Endothelial cell of umbilical vein (primary cell): Measurements from ENCODE around the gene PLA2R1. TPM values are rescaled to one million over a fixed set of nuclear protein-coding genes. Genes with fewer than 3 reads are reported as not detected.

Experiments
- BruUV-seq: library from RNA; stranded (reverse); fragments of 400-500 nt; replicated peaks from 2 replicates; lab custom pipeline; 2021; lab: Mats Ljungman, UMichigan
- CTCF ChIA-PET: fragments of 300-600, 350-600 bp; sonication (Branson Sonifier 250); formaldehyde crosslinking; loops from one replicate; lab custom pipeline; 2021; ENCODE audit warnings: antibody characterized with exemption, inconsistent platforms; lab: Charles Lee
- POLR2A ChIA-PET: fragments of 300-600, 350-600 bp; sonication (Branson Sonifier 250); formaldehyde crosslinking; loops from one replicate; lab custom pipeline; 2021; ENCODE audit warnings: antibody characterized with exemption, inconsistent platforms; lab: Charles Lee
- DNase-seq: peaks from one replicate; pipeline ENCODE4 v3.0.0-alpha.2; 2011; ENCODE audit warnings: low read depth, low spot score
- FAIRE-seq: peaks from 2 replicates; lab custom pipeline; 2011; peaks lifted over from hg19 to GRCh38; lab: Jason Lieb, UNC
- H2AFZ ChIP-seq: 2 replicates; pipeline ENCODE4 v1.6.0; 2012; ENCODE audit warnings: low read depth, low read length, control low read depth, inconsistent platforms
- H3K27ac ChIP-seq: 2 replicates; pipeline ENCODE4 v1.5.1; 2011; ENCODE audit warnings: low read depth, mild to moderate bottlenecking, control low read depth, low read length, moderate library complexity; ENCODE audit not compliant: insufficient read depth
- H3K27me3 ChIP-seq, 2 experiments: 2 replicates each; pipeline versions ENCODE4 v1.6.0 to v1.6.1; 2011; ENCODE audit warnings: low read length in 2 of 2, mixed read lengths in 1 of 2; ENCODE audit not compliant: control insufficient read depth in 2 of 2, insufficient read depth in 2 of 2
- H3K36me3 ChIP-seq, 2 experiments: 2 replicates in 1 of 2; 3 replicates in 1 of 2; pipeline ENCODE4 v1.5.1; 2011; ENCODE audit warnings: low read length in 2 of 2, mild to moderate bottlenecking in 1 of 2, moderate library complexity in 1 of 2; ENCODE audit not compliant: control insufficient read depth in 2 of 2, insufficient read depth in 2 of 2; ENCODE audit errors: extremely low read depth in 1 of 2
- H3K4me1 ChIP-seq: 3 replicates; pipeline ENCODE4 v1.5.1; 2011; ENCODE audit warnings: mild to moderate bottlenecking, low read length; ENCODE audit not compliant: control insufficient read depth, insufficient read depth; ENCODE audit errors: extremely low read depth
- H3K4me2 ChIP-seq: 2 replicates; pipeline ENCODE4 v1.6.1; 2011; ENCODE audit warnings: low read length, control low read depth, mixed read lengths; ENCODE audit not compliant: insufficient read depth
- H3K4me3 ChIP-seq, 3 experiments: fragments of 200-600 bp in 1 of 3; sonication (generic), shearing (Covaris generic) in 1 of 3; replicated peaks in 1 of 3; 2 replicates each; pipeline ENCODE4 v1.5.1; 2011 to 2016; ENCODE audit warnings: control low read depth in 3 of 3, low read length in 3 of 3, mild to moderate bottlenecking in 2 of 3, inconsistent platforms in 1 of 3, low read depth in 1 of 3, moderate library complexity in 1 of 3; ENCODE audit not compliant: insufficient read depth in 1 of 3
- H3K79me2 ChIP-seq: 2 replicates; pipeline ENCODE4 v1.6.0; 2012; ENCODE audit warnings: low read length, inconsistent platforms; ENCODE audit not compliant: control insufficient read depth, insufficient read depth
- H3K9ac ChIP-seq: replicated peaks from 2 replicates; pipeline ENCODE3; 2011; ENCODE audit warnings: low read length, control low read depth; ENCODE audit not compliant: insufficient read depth; ENCODE audit errors: extremely low read depth
- H3K9me1 ChIP-seq: replicated peaks from 3 replicates; pipeline ENCODE4 v1.6.0; 2011; ENCODE audit warnings: mild to moderate bottlenecking, low read length; ENCODE audit not compliant: control insufficient read depth, insufficient read depth; ENCODE audit errors: extremely low read depth
- H3K9me3 ChIP-seq: replicated peaks from 2 replicates; pipeline ENCODE4 v1.5.1; 2012; ENCODE audit warnings: low read length, inconsistent platforms; ENCODE audit not compliant: control insufficient read depth, insufficient read depth
- H4K20me1 ChIP-seq: replicated peaks from 2 replicates; pipeline ENCODE3; 2011; ENCODE audit warnings: mild to moderate bottlenecking, low read length; ENCODE audit not compliant: control insufficient read depth, insufficient read depth; ENCODE audit errors: extremely low read depth
- CTCF ChIP-seq, 2 donors: IDR thresholded peaks; 1 replicate in 1 of 2; 2 replicates in 1 of 2; pipeline ENCODE4 v1.5.1; 2011; ENCODE audit warnings: low read length in 2 of 2, mild to moderate bottlenecking in 2 of 2, moderate library complexity in 2 of 2, control low read depth in 1 of 2, inconsistent platforms in 1 of 2, low read depth in 1 of 2; ENCODE audit not compliant: insufficient read depth in 1 of 2; ENCODE audit errors: extremely low read depth in 1 of 2
- EZH2 ChIP-seq: IDR thresholded peaks from 2 replicates; pipeline ENCODE4 v1.6.1; 2012; ENCODE audit warnings: borderline replicate concordance, low read depth, mild to moderate bottlenecking, moderate library complexity, low read length, inconsistent platforms; ENCODE audit not compliant: severe bottlenecking
- FOS ChIP-seq: IDR thresholded peaks from 2 replicates; pipeline ENCODE4 v1.6.1; 2011; ENCODE audit warnings: mild to moderate bottlenecking, low read length, moderate library complexity, borderline replicate concordance; ENCODE audit not compliant: insufficient read depth
- GATA2 ChIP-seq: IDR thresholded peaks from 2 replicates; pipeline ENCODE4 v1.7.0; 2011; ENCODE audit warnings: low read depth, mild to moderate bottlenecking, moderate library complexity, mixed read lengths, low read length; ENCODE audit not compliant: insufficient read length, insufficient read depth
- JUN ChIP-seq: IDR thresholded peaks from 2 replicates; pipeline ENCODE4 v1.6.1; 2011; ENCODE audit warnings: borderline replicate concordance, low read depth; ENCODE audit not compliant: insufficient read length, insufficient read depth
- MYC ChIP-seq: IDR thresholded peaks from one replicate; pipeline ENCODE4 v1.6.1; 2011; ENCODE audit warnings: mild to moderate bottlenecking, low read depth, low read length
- POLR2A ChIP-seq: IDR thresholded peaks from 2 replicates; pipeline ENCODE4 v1.6.1; 2012; ENCODE audit warnings: low read depth, mild to moderate bottlenecking, control low read depth, low read length
- POLR2AphosphoS5 ChIP-seq: IDR thresholded peaks from 2 replicates; pipeline ENCODE4 v1.6.1; 2012; ENCODE audit warnings: low read depth, mild to moderate bottlenecking, control low read depth, low read length, moderate library complexity; ENCODE audit not compliant: insufficient read depth
- dilution Hi-C: fragments of 300-500 bp; cut with MboI; formaldehyde crosslinking; loops from one replicate; pipeline ENCODE4 v1.15.0; 2019; ENCODE audit warnings: low sequenced_read_pairs; ENCODE audit not compliant: extremely low pct_ligation_motif_present
- intact Hi-C: fragments of 100-400 bp; cut with micrococcal nuclease; formaldehyde crosslinking; loops from one replicate; pipeline ENCODE4 v1.10.0; 2022
- polyA plus RNA-seq, 4 experiments: library from polyadenylated mRNA; depleted of rRNA in 3 of 4; stranded (reverse) in 3 of 4; unstranded in 1 of 4; fragments of >200 nt; gene quantifications; 2 replicates each; pipeline versions ENCODE4 v1.2.1 to v1.2.3, GENCODE V29; 2011 to 2012; ENCODE audit warnings: missing spikeins in 1 of 4
- total RNA-seq: library from RNA; stranded (reverse); gene quantifications from 2 replicates; pipeline ENCODE4 v1.2.3, GENCODE V29; 2021
- TF ChIP-seq, protein P1 (sequence below): IDR thresholded peaks from 2 replicates; pipeline ENCODE4 v1.6.1; 2011; ENCODE audit not compliant: insufficient read depth, insufficient read length

Gene PLA2R1
- total and polyA plus RNA-seq, 2 donors (not counting 3 experiments of a cell fraction or from before 2014, with no cell fraction given) = 6.9 to 14.4 TPM

DNA sequence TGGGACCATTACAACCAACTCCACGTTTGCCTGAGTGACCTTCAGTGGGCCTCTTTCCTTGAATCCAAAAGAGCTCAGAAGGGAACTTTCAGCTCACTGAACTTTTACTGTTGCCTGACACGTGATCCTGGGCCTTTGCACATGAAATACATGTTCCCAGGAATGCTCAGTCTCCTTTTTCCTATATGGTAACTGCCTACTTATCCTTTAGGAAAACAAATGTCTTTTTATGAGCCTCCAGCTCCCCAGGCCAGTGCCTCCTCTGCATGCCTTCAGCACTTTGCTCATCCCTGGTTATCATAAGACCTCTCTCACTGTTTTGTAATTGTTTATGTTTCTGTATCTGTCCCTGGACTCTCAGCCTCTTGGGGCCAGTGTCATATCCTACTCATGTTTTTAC is 5.1 kb downstream of the PLA2R1 start:
- H4K20me1 ChIP-seq = no peaks in the 10 kb centered on the region
- ChIA-PET CTCF (no interaction called here), POLR2A (no interaction called here)
- dilution Hi-C loops = no loop called here
- no peaks in the 10 kb centered on the region for H3K9me3 ChIP-seq
- no peak overlapping the region for H2AFZ ChIP-seq
- FAIRE-seq (no peak), DNase-seq (no peak)
- BruUV-seq = no TSS peak
- H3K36me3 ChIP-seq = no peaks in the 10 kb centered on the region
- H3K4me3 ChIP-seq = no peak overlapping the region
- TF ChIP-seq CTCF (IDR thresholded peaks at IDR 0.05; ENCODE audit: extremely low read depth in 1 of 2, insufficient read depth in 1 of 2, low read depth in 1 of 2, low read length in 2 of 2) (no peak), EZH2 (no peak), MYC (no peak), JUN (no peak), FOS (no peak), POLR2AphosphoS5 (no peak), GATA2 (no peak), POLR2A (no peak)
- TF ChIP-seq, protein P1, sequence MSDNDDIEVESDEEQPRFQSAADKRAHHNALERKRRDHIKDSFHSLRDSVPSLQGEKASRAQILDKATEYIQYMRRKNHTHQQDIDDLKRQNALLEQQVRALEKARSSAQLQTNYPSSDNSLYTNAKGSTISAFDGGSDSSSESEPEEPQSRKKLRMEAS = no peak
- intact Hi-C loops = no loop called here
- H3K27me3 ChIP-seq = no peaks in the 10 kb centered on the region
- no peak overlapping the region for H3K9ac ChIP-seq
- peaks cover 46% of the 10 kb centered on the region for H3K79me2 ChIP-seq
- peaks cover 16% of the 10 kb centered on the region for H3K4me1 ChIP-seq
- H3K4me2 ChIP-seq = no peak overlapping the region
- no peak overlapping the region for H3K27ac ChIP-seq
- no peaks in the 10 kb centered on the region for H3K9me1 ChIP-seq
